HFFc6 (cell line): ENCODE results near the gene STX8. TPM values are rescaled to one million over a fixed set of nuclear protein-coding genes. Genes with fewer than 3 reads are reported as not detected.

ENCODE experiments used
- DNase-seq: peaks from one replicate; pipeline ENCODE4 v3.0.0-alpha.2; 2018
- H3K27ac Mint-ChIP-seq: 2 replicates; pipeline ENCODE4 v1.8.0; 2020; ENCODE audit warnings: mild to moderate bottlenecking, mixed read lengths
- H3K27me3 Mint-ChIP-seq: 2 replicates; pipeline ENCODE4 v1.8.0; 2021; ENCODE audit warnings: mild to moderate bottlenecking, moderate library complexity, mixed read lengths; ENCODE audit not compliant: insufficient read depth
- H3K36me3 Mint-ChIP-seq: 2 replicates; pipeline ENCODE4 v1.8.0; 2021; ENCODE audit warnings: low read depth, mixed read lengths
- H3K4me1 Mint-ChIP-seq: 2 replicates; pipeline ENCODE4 v1.8.0; 2020; ENCODE audit warnings: low read depth, mixed read lengths
- H3K4me3 Mint-ChIP-seq: 2 replicates; pipeline ENCODE4 v1.8.0; 2020; ENCODE audit warnings: mild to moderate bottlenecking, moderate library complexity, mixed read lengths
- H3K9me3 Mint-ChIP-seq: 2 replicates; pipeline ENCODE4 v1.8.0; 2020; ENCODE audit warnings: mild to moderate bottlenecking, mixed read lengths
- CTCF ChIP-seq: fragments of 200-600 bp; sonication (generic); IDR thresholded peaks from 2 replicates; pipeline ENCODE4 v1.5.0; 2021; ENCODE audit warnings: antibody characterized with exemption, mild to moderate bottlenecking
- total RNA-seq, 6 experiments: library from RNA; stranded (reverse); fragmentation: NEBNext Ultra II Directional; extraction: Animal tissue kit (Norgen Biotek cat#: 25700); gene quantifications; 2 replicates in 1 of 6; 3 replicates in 5 of 6; pipeline ENCODE4 v1.2.3, GENCODE V29; 2021

STX8 gene
- total RNA-seq, 6 experiments from 2014 or later, result 48.9 to 73.8 (median 60.9) TPM

GRCh38 chr17:9256361-9256750, 319.3 kb downstream of the STX8 start:
- Mint-ChIP-seq H3K4me1 (peaks cover 14% of the 10 kb centered on the region), H3K4me3 (no peak overlapping the region), H3K9me3 (peaks cover 10% of the 10 kb centered on the region), H3K27ac (no peak overlapping the region), H3K27me3 (no peaks in the 10 kb centered on the region; the same call in 1 of the 2 replicates), H3K36me3 (peaks cover 4% of the 10 kb centered on the region; the same call in 1 of the 2 replicates)
- DNase-seq, result no peak
- no peak for TF ChIP-seq CTCF

GRCh38 chr17:9255833-9256232, 319.8 kb downstream of the STX8 start:
- Mint-ChIP-seq H3K27me3 (no peaks in the 10 kb centered on the region), H3K4me3 (no peak overlapping the region), H3K36me3 (peaks cover 4% of the 10 kb centered on the region; the same call in 1 of the 2 replicates), H3K9me3 (peaks cover 13% of the 10 kb centered on the region), H3K4me1 (peaks cover 14% of the 10 kb centered on the region), H3K27ac (no peak overlapping the region)
- no peak for TF ChIP-seq CTCF
- DNase-seq, result no peak

- no peak for DNase-seq
- TF ChIP-seq CTCF, result no peak
- H3K4me3 Mint-ChIP-seq, result no peak overlapping the region
- H3K27me3 Mint-ChIP-seq, result no peaks in the 10 kb centered on the region
- H3K36me3 Mint-ChIP-seq, result no peaks in the 10 kb centered on the region; the same call in 1 of the 2 replicates
- H3K27ac Mint-ChIP-seq, result no peak overlapping the region
- peaks cover 14% of the 10 kb centered on the region for H3K4me1 Mint-ChIP-seq
- H3K9me3 Mint-ChIP-seq, result peaks cover 13% of the 10 kb centered on the region
Measured at GRCh38 chr17:9254841-9255240, 320.8 kb downstream of the STX8 start.

- Mint-ChIP-seq H3K4me3 (no peak overlapping the region), H3K4me1 (peaks cover 14% of the 10 kb centered on the region), H3K9me3 (peaks cover 7% of the 10 kb centered on the region; the same call in 1 of the 2 replicates), H3K27me3 (no peaks in the 10 kb centered on the region), H3K27ac (no peak overlapping the region), H3K36me3 (no peaks in the 10 kb centered on the region; the same call in 1 of the 2 replicates)
- DNase-seq, result no peak
- no peak for TF ChIP-seq CTCF
Measured at GRCh38 chr17:9253308-9253707, 322.3 kb downstream of the STX8 start.

GRCh38 chr17:9251273-9251672, 324.3 kb downstream of the STX8 start:
- Mint-ChIP-seq H3K4me1 (peaks cover 1% of the 10 kb centered on the region; the same call in 1 of the 2 replicates), H3K9me3 (peaks cover 7% of the 10 kb centered on the region; the same call in 1 of the 2 replicates), H3K27me3 (peaks cover 3% of the 10 kb centered on the region; the same call in 1 of the 2 replicates), H3K36me3 (no peaks in the 10 kb centered on the region; the same call in 1 of the 2 replicates), H3K4me3 (no peak overlapping the region), H3K27ac (no peak overlapping the region)
- no peak for TF ChIP-seq CTCF
- no peak for DNase-seq
